Kidney glomerular epithelial cell (primary cell): ENCODE data around the gene MZB1.

ENCODE experiments used
- DNase-seq: peaks from one replicate; lab custom pipeline; 2025; lab: John Stamatoyannopoulos, UW

The MZB1 gene, protein sequence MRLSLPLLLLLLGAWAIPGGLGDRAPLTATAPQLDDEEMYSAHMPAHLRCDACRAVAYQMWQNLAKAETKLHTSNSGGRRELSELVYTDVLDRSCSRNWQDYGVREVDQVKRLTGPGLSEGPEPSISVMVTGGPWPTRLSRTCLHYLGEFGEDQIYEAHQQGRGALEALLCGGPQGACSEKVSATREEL

GRCh38 chr5:139389701-139390638, at the start of gene MZB1:
Gene MZB1 (minus strand): TSS chr5:139389913. CDS start chr5:139389856, 57 bp downstream.
- no peak for DNase-seq

GRCh38 chr5:139439013-139439903, 49.5 kb upstream of the MZB1 start, which contains the start of gene DNAJC18:
Gene DNAJC18 (minus strand): TSS chr5:139439525. CDS start chr5:139439445, 80 bp downstream.
- peak; percentile 80 for DNase-seq

DNA sequence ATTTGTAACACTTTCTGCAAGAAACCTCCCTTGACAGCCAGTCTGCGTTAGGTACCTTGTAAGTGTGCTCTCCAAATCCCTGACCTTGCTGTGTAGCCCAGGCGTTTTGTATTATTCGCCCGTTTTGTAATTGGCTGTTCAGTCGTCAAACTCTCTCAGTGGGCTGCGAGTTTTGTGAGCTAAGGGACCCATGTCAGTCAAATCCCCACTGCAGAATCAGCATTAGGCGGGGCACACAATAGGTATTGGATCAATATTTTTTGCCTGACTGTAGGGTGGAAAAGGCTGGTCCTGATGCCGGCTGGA, 48.9 kb upstream of the MZB1 start:
- no peak for DNase-seq

DNA sequence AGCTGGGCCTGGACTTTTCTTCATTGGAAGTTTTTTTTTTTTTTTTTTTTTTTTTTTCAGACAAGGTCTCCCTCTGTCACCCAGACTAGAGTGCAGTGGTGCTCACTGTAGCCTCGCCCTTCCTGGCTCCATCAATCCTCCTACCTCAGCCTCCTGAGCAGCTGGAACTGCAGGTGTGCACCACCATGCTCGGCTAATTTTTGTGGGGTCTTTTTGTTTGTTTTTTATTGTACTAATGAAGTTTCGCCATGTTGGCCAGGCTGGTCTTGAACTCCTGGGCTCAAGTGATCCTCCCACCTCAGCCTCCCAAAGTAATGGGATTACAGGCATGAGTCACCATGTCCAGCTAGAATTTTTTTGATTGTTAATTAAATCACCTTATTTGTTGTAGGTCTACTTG, 46.0 kb upstream of the MZB1 start:
- DNase-seq, result no peak

DNA sequence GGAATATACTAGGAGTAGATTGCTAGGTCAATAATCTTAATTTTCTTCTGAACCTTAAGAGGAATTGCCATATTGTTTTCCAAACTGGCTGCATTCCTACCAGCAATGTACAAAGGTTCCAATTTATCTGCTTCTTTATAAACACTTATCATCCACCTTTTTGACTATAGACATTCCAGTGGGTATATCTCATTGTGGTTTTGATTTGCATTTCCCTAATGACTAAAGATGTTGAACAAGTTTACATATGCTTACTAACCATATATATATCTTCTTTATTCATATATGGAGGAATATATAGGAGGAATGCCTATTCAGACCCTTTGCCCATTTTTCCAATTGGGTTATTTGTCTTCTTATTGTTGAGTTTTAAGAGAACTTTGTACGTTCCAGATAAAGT, 42.0 kb upstream of the MZB1 start:
- DNase-seq, result no peak

GRCh38 chr5:139430015-139430414, 40.3 kb upstream of the MZB1 start:
- no peak for DNase-seq

DNA sequence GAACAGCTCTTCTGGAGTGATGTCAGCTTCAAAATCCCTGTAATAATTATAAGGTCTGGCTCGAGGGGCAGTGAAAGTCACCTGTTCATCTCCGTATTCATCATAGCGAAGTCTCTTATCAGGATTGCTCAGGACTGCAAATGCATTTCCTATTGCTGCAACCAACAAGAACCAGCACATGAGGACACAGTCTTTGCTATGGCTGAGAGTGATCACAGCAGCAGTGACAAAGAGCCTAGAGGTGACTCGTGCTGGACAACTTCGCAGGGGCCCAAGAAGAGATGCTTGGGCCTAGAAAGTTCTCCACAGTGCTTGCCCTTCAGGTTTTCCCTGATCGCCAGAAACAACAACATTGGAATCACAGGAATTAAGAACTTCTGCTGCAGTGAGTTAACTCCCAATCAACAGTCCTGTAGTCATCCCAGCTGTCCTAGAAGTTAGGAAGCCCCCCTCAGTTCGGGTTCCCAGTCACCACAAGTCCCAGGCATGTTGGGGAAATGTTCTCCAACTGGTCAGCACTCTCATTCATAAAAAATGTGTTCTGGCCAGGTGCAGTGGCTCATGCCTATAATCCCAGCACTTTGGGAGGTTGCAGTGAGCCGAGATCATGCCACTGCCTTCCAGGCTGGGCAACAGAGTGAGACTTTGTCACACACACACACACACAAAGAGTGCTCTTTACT, 36.6 kb upstream of the MZB1 start:
- DNase-seq, result no peak

- DNase-seq, result no peak
Observed at GRCh38 chr5:139425497-139425896, 35.8 kb upstream of the MZB1 start.

DNA sequence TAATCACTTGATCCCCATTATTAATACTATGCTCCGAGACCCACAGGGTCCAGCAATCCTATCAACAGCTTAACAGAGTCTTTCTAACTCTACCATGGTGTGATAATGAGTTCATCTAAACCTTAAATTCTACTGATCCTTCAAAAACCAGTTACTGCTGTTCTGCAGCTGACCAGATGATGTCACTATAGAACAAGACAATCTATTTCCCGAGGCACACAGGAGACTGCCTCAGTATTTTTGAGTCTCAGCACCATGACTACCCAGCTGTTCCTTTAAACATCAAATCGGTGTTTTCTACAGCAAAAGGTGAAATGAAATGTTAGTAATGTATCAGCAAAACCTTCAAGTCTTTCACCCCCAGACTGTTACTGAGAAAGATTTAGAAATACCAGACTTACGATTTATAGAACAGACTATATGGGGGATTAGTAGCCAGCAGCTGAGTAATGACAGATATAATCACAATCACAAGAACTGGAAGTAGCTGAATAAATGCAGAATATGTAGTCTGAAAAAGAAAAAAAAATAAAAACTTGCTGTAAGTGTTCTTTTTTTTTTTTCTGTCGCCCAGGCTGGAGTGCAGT, 32.7 kb upstream of the MZB1 start:
- DNase-seq, result peak; percentile 64

DNA sequence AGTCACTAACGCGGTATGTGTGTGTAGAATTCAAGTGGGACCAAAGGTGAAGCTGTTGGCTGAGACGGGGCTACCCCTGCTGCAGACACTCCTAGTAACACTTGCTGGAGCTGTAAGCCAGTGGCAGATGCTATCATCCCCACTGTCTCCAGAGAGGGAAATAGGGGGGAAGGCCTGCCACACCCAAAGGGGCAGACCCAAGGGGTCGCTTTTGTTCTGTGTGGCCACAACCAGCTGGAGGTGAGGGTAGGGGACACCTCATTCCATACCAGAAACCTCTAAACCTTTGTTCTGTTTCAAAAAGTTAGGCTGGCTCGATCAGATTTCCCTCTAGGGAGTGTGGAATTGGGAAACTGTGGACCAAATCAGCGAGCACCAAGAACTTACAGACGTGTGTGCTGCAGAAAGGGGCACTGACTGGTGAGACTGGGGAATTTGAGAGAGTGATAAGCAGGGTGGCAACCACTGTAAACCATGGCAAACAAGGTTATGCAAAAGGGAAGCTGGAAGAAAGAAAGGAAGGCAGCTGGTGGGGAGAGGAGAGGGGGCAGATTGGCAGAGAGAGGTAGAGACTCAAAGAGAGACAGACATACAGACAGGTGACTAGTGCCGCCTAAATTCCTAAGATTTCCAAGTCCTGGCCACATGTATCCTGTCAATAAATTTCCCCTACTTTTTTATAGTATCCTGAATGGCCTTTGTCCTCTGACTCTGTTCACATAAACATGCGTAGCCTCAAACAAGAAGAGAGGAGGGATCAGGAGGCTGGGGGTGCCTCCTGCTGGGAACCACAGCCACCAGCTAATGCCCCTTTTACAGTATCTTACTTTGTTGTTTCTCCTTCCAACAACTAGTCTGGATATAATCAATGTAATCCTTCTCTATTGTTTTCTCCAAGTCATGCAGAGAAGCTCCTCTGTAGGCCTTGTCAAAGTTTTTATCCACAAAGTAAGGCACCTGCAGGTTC, 29.8 kb upstream of the MZB1 start:
- DNase-seq, result no peak

DNA sequence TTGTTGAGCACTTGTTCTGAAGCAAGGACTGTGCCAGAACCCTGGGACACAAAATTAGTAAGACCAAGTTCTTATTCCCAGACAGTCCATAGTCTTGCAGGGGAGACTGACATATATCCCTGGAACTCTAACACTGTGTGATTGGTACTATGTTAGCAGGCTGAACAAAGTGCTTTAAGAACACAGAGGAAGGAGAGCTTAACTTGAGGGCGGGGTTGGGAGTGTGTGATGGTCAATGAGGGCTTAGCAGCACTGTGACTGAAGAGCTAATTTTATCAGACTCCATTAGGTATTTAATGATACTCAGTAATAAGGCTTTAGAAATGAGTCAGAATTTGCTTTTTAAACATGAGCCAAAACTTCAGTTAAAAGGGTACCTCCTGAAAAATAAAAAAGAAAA, 29.1 kb upstream of the MZB1 start:
- DNase-seq, result no peak

DNA sequence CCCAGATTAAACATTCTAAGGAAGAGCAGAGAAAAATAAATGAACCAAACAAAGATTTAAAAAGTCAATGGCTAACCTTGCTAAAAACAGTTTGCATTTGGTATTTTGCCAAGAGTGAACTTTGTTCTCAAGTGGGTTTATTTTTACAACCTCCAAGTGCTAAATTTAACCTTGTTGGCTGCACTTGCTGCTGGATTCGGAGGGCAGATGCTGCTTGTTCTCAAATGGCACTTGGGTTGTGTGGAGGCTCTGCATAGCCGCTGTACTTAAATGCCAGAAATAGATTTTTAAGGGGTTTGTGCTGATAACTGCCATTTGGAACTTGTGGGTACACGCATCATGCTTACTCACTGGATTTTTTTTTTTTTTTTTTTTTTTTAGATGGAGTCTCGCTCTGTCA, 27.5 kb upstream of the MZB1 start:
- DNase-seq, result peak; percentile 11

DNA sequence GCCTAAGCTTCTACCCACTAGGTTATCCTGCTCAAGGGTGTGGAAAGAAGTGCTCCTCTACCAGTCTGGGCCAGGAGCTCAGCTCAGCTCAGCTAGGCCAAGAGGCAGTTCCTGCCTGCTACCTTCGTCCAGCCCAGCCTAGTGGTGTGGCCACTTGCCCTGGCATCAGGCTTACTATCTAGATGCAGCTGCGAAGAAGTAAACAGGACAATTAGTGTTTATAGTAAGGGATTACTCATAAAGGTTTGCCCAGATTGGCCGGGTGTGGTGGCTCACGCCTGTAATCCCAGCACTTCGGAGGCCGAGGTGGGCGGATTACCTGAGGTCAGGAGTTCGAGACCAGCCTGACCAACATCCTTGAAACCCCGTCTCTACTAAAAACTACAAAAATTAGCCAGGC, 26.9 kb upstream of the MZB1 start:
- no peak for DNase-seq

GRCh38 chr5:139415869-139416268, 26.2 kb upstream of the MZB1 start:
- no peak for DNase-seq

DNA sequence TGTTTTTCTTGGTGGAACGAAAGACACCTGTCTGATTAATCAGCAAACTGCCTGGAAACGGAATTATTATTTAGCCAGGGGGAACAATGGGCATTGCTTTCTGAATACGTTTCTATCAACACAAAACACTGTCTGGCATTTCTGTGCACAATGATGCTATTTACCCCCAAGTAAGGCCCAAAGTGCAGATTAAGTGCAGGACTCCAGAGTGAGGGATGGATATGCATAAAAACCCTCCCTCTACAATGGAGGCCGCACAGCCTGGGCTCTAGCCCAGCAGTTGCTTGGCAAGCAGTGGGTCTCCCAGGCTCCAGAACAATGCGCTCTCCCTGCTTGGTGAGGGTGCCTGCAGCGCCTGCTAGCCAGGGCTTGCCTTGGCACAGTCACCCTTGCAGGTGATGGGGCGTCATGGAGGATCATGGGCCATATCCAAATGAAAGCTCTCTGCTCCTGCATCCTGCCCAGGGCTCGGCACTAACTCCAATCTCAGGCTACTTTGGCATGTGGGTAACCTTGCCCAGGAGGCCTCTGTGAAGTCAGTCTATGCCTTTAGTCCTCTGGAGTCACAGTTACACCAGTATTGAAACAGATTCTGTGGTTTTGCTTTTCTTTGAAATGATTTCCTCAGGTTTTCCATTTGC, 25.6 kb upstream of the MZB1 start:
- no peak for DNase-seq

- no peak for DNase-seq
Observed at GRCh38 chr5:139414581-139415130, 24.9 kb upstream of the MZB1 start.

- no peak for DNase-seq
Observed at GRCh38 chr5:139413963-139414362, 24.2 kb upstream of the MZB1 start.

DNA sequence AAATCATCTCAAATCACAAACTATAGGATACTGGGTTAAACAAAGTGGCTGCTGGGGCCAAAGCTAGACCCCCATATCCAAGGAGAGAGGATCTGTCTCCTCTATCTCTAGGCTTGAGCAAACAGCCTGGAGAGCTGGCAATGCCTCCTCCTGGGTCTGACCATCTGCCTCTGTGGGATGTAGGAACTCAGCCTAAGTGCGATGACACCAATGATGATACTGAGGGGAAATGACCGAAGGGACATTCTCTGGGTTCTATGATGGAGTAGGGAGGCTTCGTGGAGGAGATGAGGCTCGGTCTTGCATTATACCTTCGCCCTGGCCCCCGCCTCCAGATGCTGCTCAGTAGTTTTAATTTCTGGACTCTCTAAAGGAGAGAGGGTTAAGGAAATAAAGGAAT, 23.4 kb upstream of the MZB1 start:
- DNase-seq, result no peak

GRCh38 chr5:139410993-139411828, 21.5 kb upstream of the MZB1 start:
- no peak for DNase-seq
